GM12878 (cell line): ENCODE measurements around the gene DUSP14. TPM values are rescaled to one million over a fixed set of nuclear protein-coding genes. Genes with fewer than 3 reads are reported as not detected.

Experiments
- ATAC-seq: fragments of 200-7000 bp; cut with Tn5 transposase; 3 replicates; pipeline ENCODE4 v1.9.1; 2020; ENCODE audit warnings: mild to moderate bottlenecking, moderate library complexity
- BruUV-seq: library from RNA; stranded (reverse); fragments of 400-500 nt; replicated peaks from 2 replicates; lab custom pipeline; 2021; lab: Mats Ljungman, UMichigan
- CTCF ChIA-PET: fragments of 300-600 bp; sonication (Branson Sonifier 250); formaldehyde crosslinking; extraction: SDS; loops from one replicate; lab custom pipeline; 2021; ENCODE audit warnings: inconsistent platforms; lab: Yijun Ruan, JAX
- POLR2A ChIA-PET: fragments of 350-600 bp; formaldehyde crosslinking; extraction: SDS; loops from one replicate; lab custom pipeline; 2021; ENCODE audit warnings: inconsistent platforms; lab: Charles Lee
- RAD21 ChIA-PET: fragments of 300-600 bp; sonication (Branson Sonifier 250); formaldehyde crosslinking; loops from one replicate; lab custom pipeline; 2023; ENCODE audit warnings: antibody characterized with exemption; ENCODE audit not compliant: unreplicated experiment; lab: Charles Lee
- SMC1A ChIA-PET: fragments of 300-600 bp; sonication (Branson Sonifier 250); formaldehyde crosslinking; loops from one replicate; lab custom pipeline; 2023; ENCODE audit not compliant: unreplicated experiment, uncharacterized antibody; lab: Charles Lee
- DNase-seq: peaks from one replicate; pipeline ENCODE4 v3.0.0-alpha.2; 2011; ENCODE audit warnings: low read depth, low spot score
- FAIRE-seq: peaks from 3 replicates; lab custom pipeline; 2011; peaks lifted over from hg19 to GRCh38; lab: Jason Lieb, UNC
- H2AFZ ChIP-seq: 2 replicates; pipeline ENCODE4 v1.6.0; 2011; ENCODE audit warnings: low read depth, low read length, control low read depth; ENCODE audit not compliant: control insufficient read depth
- H3K27ac ChIP-seq: 2 replicates; pipeline ENCODE4 v1.5.1; 2011; ENCODE audit warnings: control low read depth; ENCODE audit not compliant: control insufficient read depth, insufficient read depth
- H3K27me3 ChIP-seq, 2 experiments: replicated peaks in 1 of 2; 2 replicates each; pipeline versions ENCODE4 v1.6.0 to v1.6.1; 2011; ENCODE audit warnings: low read length in 1 of 2; ENCODE audit not compliant: control insufficient read depth in 2 of 2, insufficient read depth in 2 of 2
- H3K36me3 ChIP-seq, 2 experiments: 2 replicates each; pipeline ENCODE4 v1.5.1; 2011; ENCODE audit warnings: low read length in 1 of 2; ENCODE audit not compliant: control insufficient read depth in 2 of 2, insufficient read depth in 2 of 2
- H3K4me1 ChIP-seq: 2 replicates; pipeline ENCODE4 v1.6.1; 2011; ENCODE audit warnings: mild to moderate bottlenecking, low read length, moderate library complexity, mixed read lengths; ENCODE audit not compliant: control insufficient read depth, insufficient read depth
- H3K4me2 ChIP-seq: 2 replicates; pipeline ENCODE4 v1.6.0; 2011; ENCODE audit warnings: control low read depth; ENCODE audit not compliant: control insufficient read depth, insufficient read depth
- H3K4me3 ChIP-seq: fragments of 200-600 bp; sonication (generic); 2 replicates; pipeline ENCODE4 v1.5.1; 2016
- H3K79me2 ChIP-seq: 2 replicates; pipeline ENCODE4 v1.6.0; 2011; ENCODE audit warnings: low read length; ENCODE audit not compliant: control insufficient read depth, insufficient read depth
- H3K9ac ChIP-seq: 2 replicates; pipeline ENCODE4 v1.8.0; 2011; ENCODE audit warnings: low read length, control low read depth, mixed read lengths; ENCODE audit not compliant: control insufficient read depth, insufficient read depth
- H3K9me3 ChIP-seq: replicated peaks from 3 replicates; pipeline ENCODE4 v1.5.1; 2011; ENCODE audit warnings: mild to moderate bottlenecking, low read length; ENCODE audit not compliant: control insufficient read depth, insufficient read depth
- H4K20me1 ChIP-seq: 2 replicates; pipeline ENCODE4 v1.6.0; 2011; ENCODE audit not compliant: control insufficient read depth, insufficient read depth
- EED ChIP-seq: sonication (generic); IDR thresholded peaks from 2 replicates; pipeline ENCODE4 v1.6.1; 2016; ENCODE audit warnings: antibody characterized with exemption, low read depth
- FOXK2 ChIP-seq: fragments of 450-650 bp; IDR thresholded peaks from 2 replicates; pipeline ENCODE4 v1.6.1; 2017; ENCODE audit warnings: mild to moderate bottlenecking, moderate library complexity
- HDGF ChIP-seq: fragments of 450-650 bp; IDR thresholded peaks from 2 replicates; pipeline ENCODE4 v1.6.1; 2016; ENCODE audit warnings: antibody characterized with exemption
- NFXL1 ChIP-seq: fragments of 450-650 bp; IDR thresholded peaks from 2 replicates; pipeline ENCODE4 v1.6.1; 2017; ENCODE audit warnings: antibody characterized with exemption, mild to moderate bottlenecking, borderline replicate concordance
- NFYB ChIP-seq: IDR thresholded peaks from 2 replicates; pipeline ENCODE4 v1.6.1; 2011; ENCODE audit warnings: low read depth, mild to moderate bottlenecking, low read length, improper control_type of control experiment, moderate library complexity; ENCODE audit not compliant: insufficient read depth
- NRF1 ChIP-seq: conservative IDR thresholded peaks from 2 replicates; pipeline ENCODE4 v1.6.1; 2011; ENCODE audit warnings: mild to moderate bottlenecking, low read depth, low read length, improper control_type of control experiment
- SIN3A ChIP-seq: IDR thresholded peaks from 2 replicates; pipeline ENCODE4 v1.6.1; 2012; ENCODE audit warnings: low read depth, low read length, improper control_type of control experiment
- SPI1 ChIP-seq: IDR thresholded peaks from 2 replicates; pipeline ENCODE4 v1.6.1; 2011; ENCODE audit warnings: low read depth, mild to moderate bottlenecking, low read length, moderate library complexity, borderline replicate concordance; ENCODE audit not compliant: insufficient read depth
- WGBS: methylation state at CpG from one replicate; pipeline ENCODE4 v1.1.6; 2016; ENCODE audit warnings: low lambda C conversion rate; ENCODE audit not compliant: insufficient replicate concordance, insufficient coverage; ENCODE audit errors: missing lambda C conversion rate; 5-methylcytosine and 5-hydroxymethylcytosine counted together
- in situ Hi-C: fragments of 300-500 bp; cut with MboI; formaldehyde crosslinking; loops from 9 replicates; pipeline ENCODE4 v1.14.3; 2018; ENCODE audit warnings: mixed read lengths
- intact Hi-C: fragments of 100-400 bp; cut with micrococcal nuclease; formaldehyde crosslinking; loops from one replicate; pipeline ENCODE4 v1.14.2; 2022; ENCODE audit not compliant: unreplicated experiment
- polyA plus RNA-seq, 11 experiments: library from polyadenylated mRNA; depleted of rRNA in 4 of 11; unstranded in 6 of 11; stranded (reverse) in 5 of 11; fragments of >200 nt; fragmentation: Nextera tagmentation in 4 of 11; fragmentation: Illumina TruSeq in 1 of 11; extraction: Ambion mirVana in 4 of 11; extraction: Trizol in 1 of 11; gene quantifications; 1 replicate in 1 of 11; 2 replicates in 10 of 11; pipeline versions ENCODE4 v1.2.1 to v1.2.3, GENCODE V29; 2011 to 2016; ENCODE audit warnings: inconsistent platforms in 2 of 11, missing spikeins in 2 of 11, low read depth in 1 of 11
- total RNA-seq, 4 experiments: library from RNA; depleted of rRNA in 3 of 4; stranded (reverse); fragments of >200 nt in 3 of 4; fragmentation: Illumina TruSeq in 1 of 4; extraction: Trizol in 1 of 4; gene quantifications; 2 replicates each; pipeline versions ENCODE4 v1.2.1 to v1.2.3, GENCODE V29; 2013 to 2021
- TF ChIP-seq, protein P1 (sequence below): IDR thresholded peaks from 2 replicates; pipeline ENCODE4 v1.6.1; 2012; ENCODE audit warnings: low read length, inconsistent platforms
- TF ChIP-seq, protein P2 (sequence below): fragments of 450-650 bp; conservative IDR thresholded peaks from 2 replicates; pipeline ENCODE4 v1.6.1; 2017; ENCODE audit warnings: mild to moderate bottlenecking, moderate library complexity

The DUSP14 gene
- total and polyA plus RNA-seq, 10 of the 15 experiments (the other 5 are each of a cell fraction or from before 2014, with no cell fraction given): 14.5 to 36.5 (median 24.4) TPM

GRCh38 chr17:37541880-37542660, 52.4 kb downstream of the DUSP14 start (continued):
- TF ChIP-seq, protein P1, sequence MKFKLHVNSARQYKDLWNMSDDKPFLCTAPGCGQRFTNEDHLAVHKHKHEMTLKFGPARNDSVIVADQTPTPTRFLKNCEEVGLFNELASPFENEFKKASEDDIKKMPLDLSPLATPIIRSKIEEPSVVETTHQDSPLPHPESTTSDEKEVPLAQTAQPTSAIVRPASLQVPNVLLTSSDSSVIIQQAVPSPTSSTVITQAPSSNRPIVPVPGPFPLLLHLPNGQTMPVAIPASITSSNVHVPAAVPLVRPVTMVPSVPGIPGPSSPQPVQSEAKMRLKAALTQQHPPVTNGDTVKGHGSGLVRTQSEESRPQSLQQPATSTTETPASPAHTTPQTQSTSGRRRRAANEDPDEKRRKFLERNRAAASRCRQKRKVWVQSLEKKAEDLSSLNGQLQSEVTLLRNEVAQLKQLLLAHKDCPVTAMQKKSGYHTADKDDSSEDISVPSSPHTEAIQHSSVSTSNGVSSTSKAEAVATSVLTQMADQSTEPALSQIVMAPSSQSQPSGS: no peak
- TF ChIP-seq NRF1: no peak
- TF ChIP-seq SIN3A: no peak
- TF ChIP-seq SPI1: no peak
- no peak for TF ChIP-seq HDGF
- TF ChIP-seq NFYB: no peak
- TF ChIP-seq, protein P2, sequence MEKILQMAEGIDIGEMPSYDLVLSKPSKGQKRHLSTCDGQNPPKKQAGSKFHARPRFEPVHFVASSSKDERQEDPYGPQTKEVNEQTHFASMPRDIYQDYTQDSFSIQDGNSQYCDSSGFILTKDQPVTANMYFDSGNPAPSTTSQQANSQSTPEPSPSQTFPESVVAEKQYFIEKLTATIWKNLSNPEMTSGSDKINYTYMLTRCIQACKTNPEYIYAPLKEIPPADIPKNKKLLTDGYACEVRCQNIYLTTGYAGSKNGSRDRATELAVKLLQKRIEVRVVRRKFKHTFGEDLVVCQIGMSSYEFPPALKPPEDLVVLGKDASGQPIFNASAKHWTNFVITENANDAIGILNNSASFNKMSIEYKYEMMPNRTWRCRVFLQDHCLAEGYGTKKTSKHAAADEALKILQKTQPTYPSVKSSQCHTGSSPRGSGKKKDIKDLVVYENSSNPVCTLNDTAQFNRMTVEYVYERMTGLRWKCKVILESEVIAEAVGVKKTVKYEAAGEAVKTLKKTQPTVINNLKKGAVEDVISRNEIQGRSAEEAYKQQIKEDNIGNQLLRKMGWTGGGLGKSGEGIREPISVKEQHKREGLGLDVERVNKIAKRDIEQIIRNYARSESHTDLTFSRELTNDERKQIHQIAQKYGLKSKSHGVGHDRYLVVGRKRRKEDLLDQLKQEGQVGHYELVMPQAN: no peak
- no peak for TF ChIP-seq EED

GRCh38 chr17:37543637-37544052, 54.0 kb downstream of the DUSP14 start:
- peaks cover 13 to 16% of the 10 kb centered on the region in 2 experiments; a peak in 3 of 4 replicates for H3K36me3 ChIP-seq
- no peak for FAIRE-seq

More at GRCh38 chr17:37543637-37544052, 54.0 kb downstream of the DUSP14 start:
- no peaks in the 10 kb centered on the region for H3K27me3 ChIP-seq
- H2AFZ ChIP-seq: no peak overlapping the region
- H3K4me3 ChIP-seq: no peak overlapping the region
- RAD21 ChIA-PET: no interaction called here
- H3K79me2 ChIP-seq: no peaks in the 10 kb centered on the region; the same call in 1 of the 2 replicates
- no peak for TF ChIP-seq FOXK2
- TF ChIP-seq NFXL1: no peak
- H3K9me3 ChIP-seq: no peaks in the 10 kb centered on the region
- no peaks in the 10 kb centered on the region for H3K4me1 ChIP-seq
- SMC1A ChIA-PET: no interaction called here
- no peak for DNase-seq
- intact Hi-C loops: no loop called here
- 0% methylated on average over 2 of the region's 2 CpGs for WGBS
- no peak overlapping the region for H3K4me2 ChIP-seq
- H3K9ac ChIP-seq: no peak overlapping the region
- ATAC-seq: no peak
- POLR2A ChIA-PET: interaction anchor here (0.6 kb wide), 2 partner anchors 203 to 1845 kb away, joined by 3 to 5 read pairs; no protein-coding TSS in a partner anchor
- CTCF ChIA-PET: no interaction called here
- in situ Hi-C loops: no loop called here
- BruUV-seq: no TSS peak
- H4K20me1 ChIP-seq: no peaks in the 10 kb centered on the region
- H3K27ac ChIP-seq: no peak overlapping the region
